GM19025 (cell line): ENCODE results near the gene EGLN3.
"Not testable (repeated sequence)": the region's sequence is repeated elsewhere in the genome, so short reads cannot be mapped to it uniquely, and the experiment has no call there.

Experiments used
- ATAC-seq: cut with Tn5 transposase; IDR thresholded peaks from one replicate; pipeline ENCODE4 v1.9.1; 2021; ENCODE audit warnings: mild to moderate bottlenecking, low read depth, moderate library complexity; ENCODE audit not compliant: unreplicated experiment

Gene EGLN3

DNA sequence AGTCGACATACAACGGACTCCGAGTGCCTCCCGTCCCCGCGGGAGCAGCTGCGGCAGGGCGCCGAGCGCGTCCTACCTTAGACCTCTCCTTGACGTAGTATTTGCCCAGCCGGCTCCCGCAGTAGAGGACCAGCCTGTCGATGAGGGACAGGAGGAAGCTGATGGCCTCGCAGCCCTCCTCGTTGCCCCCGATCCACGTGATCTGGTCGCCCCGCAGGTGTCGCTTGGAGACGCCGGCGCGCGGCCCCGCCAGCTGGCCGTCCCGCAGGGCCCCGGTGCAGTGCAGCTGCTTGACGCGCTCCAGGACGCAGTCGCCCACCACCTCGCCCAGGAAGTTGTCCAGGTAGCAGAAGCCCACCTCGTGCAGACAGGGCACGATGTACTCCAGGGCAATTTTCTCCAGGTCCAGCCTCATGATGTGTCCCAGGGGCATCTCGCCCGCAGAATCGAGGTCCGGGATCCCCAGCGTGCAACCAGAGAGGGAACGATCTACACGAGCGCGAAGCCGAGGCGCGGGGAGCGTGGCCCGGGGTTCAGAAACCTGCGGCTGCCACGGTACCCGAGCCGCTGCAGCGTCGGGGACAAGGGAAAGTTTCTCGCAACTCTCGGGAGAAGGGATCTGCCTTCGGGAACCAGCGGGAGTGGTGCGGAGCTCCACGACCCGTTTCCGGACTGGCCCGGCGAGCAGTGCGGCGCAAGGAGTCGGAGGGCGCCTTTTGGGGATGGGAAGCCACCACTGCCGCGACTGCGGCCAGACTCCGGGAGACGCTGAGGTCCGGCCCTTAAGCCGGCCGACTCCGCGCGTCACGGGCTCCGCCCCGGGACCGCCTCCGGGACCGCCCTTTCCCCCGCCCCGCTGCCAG, at the start of gene EGLN3:
TSS of gene EGLN3 (minus strand) at position 755 of the 863 bp plus-strand sequence. CDS start at position 433, 322 bp downstream.
- peak; percentile 95 for ATAC-seq

- ATAC-seq = no peak
Observed at GRCh38 chr14:34000396-34000795, 49.5 kb upstream of the EGLN3 start.

DNA sequence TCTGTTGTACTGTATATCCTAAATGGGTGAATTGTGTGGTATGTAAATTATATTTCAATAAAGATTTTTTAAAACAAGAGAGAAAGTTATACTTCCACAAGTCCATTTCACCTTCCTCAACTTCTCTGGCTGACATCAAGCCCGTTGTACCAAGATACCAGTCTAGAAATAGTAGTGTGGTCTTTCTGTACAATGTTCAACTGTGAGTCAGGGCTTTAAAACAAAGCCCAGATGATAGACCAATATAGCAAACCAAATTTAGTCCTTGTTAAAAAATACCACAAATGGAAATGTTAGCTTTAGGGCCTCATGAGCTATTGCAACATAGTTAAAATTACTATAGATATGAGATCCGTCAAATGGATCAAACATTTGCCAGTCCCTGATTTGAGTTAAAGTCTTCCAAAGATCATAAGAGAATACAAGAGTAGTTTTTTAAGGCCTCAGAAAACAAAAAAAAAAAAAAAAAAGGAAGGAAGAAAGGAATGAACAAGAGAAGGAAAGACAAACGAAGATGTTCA, 49.0 kb upstream of the EGLN3 start:
- no peak for ATAC-seq

DNA sequence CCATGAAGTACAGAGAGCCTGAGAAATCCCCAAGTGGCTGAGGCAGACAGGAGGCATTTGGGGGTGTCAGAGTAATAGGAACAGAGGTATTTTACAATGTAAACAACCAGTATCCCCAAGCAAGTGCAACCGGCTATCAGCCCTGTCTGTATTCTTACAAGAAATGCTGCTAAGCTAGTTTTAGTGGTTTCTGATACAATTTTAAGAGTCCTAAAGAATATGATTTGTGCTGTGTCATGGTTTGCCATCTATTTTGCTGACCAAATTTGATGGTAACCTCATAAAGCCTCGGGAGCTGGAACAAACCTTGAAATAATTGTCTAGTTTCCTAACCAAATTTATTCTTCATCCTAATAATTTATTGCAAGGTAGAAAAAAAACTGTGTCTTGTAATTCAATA, 46.7 kb upstream of the EGLN3 start:
- no peak for ATAC-seq

- ATAC-seq = no peak
Observed at GRCh38 chr14:33996462-33996861, 45.6 kb upstream of the EGLN3 start.

- ATAC-seq = no peak
Observed at GRCh38 chr14:33993246-33993645, 42.4 kb upstream of the EGLN3 start.

DNA sequence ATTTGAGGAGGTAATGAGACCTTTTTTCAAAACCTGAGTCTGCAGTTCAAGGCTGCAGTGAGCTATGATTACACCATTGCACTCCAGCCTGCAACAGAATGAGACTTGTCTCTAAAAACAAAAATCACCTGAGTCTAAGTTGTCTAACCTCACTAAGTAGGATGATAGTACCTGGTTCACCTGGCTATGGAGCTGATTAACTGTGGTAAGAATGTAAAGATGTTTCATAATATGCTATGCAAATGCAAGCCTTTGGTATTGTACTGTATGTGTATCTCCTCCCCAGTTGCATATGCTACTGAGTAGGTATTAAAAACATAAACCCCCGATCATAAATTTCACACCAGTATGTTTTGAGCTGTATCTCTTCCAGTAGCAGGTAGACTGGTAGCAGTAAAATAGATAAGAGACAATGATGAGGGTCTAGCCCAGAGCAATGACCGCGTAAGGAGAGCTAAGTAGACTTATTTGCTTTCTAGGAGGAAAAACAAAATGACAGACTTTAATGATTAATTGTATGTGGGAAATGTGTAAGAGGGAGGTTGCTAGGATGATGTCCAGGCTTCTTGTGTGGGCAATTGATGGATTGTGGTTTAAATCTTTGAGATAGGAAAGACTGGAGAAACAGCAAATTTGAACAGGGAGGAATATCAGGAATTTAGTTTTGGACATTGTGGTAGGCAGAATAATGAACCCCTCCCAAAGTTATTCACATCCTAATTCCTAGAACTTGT, 41.6 kb upstream of the EGLN3 start:
- ATAC-seq = no peak

DNA sequence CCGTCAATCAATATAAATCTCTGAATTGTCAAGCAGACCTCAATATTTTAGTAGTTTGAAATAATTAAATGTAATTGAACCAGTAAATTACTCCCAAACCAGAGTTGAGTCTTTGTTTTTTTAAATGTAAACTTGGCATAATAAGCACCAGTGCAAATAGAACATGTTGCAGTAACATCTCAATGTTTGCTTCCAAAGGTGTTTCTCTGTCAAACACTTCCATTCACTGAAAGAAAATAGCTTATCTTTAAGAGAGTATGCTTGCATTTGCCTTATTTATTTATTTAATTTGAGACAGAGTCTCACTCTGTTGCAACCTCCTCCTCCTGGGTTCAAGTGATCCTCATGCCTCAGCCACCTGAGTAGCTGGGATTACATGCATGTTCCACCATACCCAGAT, 39.9 kb upstream of the EGLN3 start:
- ATAC-seq = no peak

DNA sequence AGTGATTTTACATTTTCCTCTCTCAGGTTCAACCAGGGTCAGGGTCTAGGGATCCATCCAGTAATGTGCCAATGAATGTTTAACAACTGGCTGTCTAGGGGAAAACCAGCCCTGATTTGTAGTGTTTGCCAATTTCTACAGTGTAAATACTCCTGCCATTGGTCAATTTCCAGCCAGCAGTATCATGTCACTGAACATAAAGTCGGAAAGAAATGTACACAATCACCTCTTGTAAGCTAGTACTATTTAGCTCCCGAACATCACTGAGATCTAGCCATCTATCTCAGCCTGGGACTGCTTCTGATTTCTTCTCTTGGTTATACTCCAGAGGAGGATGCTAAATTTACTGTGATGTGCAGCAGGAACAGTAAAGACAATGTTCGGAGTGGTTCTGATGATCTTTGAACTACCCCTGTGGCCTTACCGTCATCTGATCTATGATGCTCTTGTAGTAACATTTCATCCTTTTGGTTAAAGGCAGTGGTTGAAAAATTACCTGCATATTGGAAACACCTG, 36.7 kb upstream of the EGLN3 start:
- ATAC-seq = no peak

DNA sequence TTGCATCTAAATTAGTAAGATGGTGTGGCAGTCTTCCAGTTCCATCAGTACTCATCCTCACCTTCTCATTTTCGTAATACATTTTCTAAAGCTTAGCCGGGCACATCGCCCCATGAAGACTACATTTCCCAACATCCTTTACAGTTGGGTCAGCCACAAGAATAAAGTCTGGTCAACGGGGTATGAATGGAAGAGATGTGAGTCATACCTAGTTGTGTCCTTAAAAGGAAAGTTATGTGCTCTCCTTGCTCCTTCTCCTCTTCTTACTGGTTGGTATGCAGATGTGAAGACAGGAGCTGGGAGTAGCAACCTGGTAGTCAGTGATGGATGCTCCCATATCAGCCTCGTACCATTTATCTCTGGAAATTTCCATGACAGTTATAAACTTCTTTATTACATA, 35.9 kb upstream of the EGLN3 start:
- ATAC-seq = no peak

DNA sequence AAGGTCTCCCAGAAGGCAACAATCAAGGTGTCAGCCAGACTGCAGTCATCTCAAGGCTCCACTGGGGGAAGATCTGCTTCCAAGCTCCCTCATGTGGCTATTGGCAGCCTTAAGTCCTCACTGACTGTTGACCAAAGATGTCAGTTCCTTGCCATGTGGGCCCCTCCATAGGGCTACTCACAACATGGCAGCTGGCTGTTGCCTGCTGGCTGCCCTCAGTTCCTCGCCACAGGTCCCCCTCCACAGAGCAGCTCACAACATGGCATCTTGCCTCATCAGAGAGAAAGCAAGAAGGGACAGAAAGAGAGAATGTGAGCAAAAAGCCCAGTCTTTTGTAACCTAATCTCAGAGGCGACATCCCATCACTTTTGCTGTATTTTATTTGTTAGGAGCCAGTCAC, 34.4 kb upstream of the EGLN3 start:
- ATAC-seq = no peak

DNA sequence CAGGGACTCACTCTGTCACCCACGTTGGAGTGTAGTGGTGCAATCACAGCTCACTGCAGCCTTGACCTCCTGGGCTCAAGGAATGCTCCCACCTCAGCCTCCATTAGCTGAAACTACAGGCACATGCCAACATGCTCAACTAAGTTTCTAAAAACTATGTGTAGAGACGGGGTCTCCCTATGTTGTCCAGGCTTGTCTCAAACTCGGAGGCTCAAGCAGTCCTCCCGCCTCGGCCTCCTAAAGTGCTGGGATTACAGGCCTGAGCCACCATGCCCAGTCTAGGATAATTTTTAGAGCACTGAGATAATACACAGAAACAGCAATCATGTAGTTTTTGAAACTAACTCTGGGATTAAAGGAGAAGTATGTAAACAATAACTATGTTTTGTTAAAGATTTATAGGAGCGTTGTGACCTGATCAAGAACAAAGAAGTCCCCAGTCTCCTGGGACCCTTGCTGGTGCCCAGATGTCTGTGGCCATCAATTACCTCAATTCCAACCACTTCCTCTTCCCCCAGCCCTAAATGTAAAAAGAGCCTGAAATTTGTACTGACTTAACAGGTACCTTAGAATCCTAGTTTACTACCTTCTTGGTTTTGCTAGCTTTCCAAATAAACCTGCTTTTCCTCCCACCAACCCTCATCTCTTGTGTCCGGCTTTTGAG, 28.9 kb upstream of the EGLN3 start:
- ATAC-seq = peak; percentile 79

GRCh38 chr14:33978892-33979612, 28.2 kb upstream of the EGLN3 start:
- ATAC-seq = no peak

DNA sequence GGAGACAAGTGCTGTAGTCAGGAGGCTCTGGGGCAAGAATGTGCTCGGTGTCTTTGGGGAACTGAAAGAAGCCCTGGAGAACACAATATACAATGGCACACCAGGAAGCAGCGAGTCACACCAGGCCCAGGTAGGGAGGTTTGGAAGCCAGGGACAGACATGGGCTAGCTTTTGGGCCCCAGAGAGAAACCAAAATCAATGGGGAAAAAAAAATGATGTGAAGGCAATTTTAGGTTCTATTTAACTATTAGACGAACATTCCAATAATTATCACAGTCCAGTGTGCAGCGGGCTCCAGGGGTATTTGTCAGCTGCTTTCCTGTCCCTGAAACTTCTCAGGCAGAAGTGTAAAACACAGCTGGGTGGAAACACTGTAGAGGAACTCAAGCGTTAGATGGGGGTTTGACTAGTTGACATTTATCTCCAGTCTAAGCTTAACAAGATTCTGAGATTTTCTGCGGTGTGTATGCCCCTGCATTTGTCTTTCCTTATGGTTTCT, 21.8 kb upstream of the EGLN3 start:
- ATAC-seq = peak; percentile 80

DNA sequence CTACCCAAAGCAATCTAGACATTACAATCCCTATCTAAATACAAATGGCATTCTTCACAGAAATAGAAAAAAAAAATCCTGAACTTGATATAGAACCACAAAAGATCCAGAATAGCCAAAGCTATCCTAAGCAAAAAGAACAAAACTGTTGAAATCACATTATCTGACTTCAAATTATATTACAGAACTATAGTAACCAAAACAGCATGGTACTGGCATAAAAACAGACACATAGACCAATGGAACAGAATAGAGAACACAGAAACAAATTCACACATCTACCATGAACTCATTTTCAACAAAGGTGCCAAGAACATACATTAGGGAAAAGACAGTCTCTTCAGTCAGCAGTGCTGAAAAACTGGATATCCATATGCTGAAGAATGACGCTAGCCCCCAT, 19.0 kb upstream of the EGLN3 start:
- not testable (repeated sequence) for ATAC-seq

DNA sequence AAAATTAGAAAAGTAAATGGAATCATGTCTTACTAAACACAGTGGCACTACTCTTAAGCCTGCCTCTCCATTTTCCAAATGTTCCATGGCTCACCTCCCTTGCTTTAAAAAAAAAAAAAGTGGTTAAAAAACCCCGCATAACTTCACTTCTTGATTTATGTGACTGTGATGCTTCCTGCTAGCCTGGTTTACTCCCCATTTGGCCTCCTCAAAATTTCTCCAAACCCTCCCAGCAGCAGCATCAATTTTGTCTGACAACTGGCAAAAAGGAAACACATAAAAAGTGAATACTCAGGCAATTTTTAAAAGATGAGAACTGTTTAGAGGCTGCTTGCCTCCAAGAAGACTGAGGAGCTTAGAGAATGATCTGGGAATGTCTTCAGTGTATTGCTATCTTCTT, 17.8 kb upstream of the EGLN3 start:
- no peak for ATAC-seq

GRCh38 chr14:33967138-33967537, 16.3 kb upstream of the EGLN3 start:
- ATAC-seq = no peak

- ATAC-seq = no peak
Observed at GRCh38 chr14:33966276-33966675, 15.4 kb upstream of the EGLN3 start.

- no peak for ATAC-seq
Observed at GRCh38 chr14:33964599-33965317, 13.9 kb upstream of the EGLN3 start.
